ENCODE data around the gene SDK2. TPM values are rescaled to one million over a fixed set of nuclear protein-coding genes. Genes with fewer than 3 reads are reported as not detected.
A peak's percentile ranks its signal among the peaks of the same experiment; 100 is the strongest.

SDK2 gene
- total and polyA plus RNA-seq, 2 of the 8 experiments (the other 6 are each of a cell fraction or from before 2014, with no cell fraction given): 3.9 to 4.1 TPM

GRCh38 chr17:73415782-73416181 lies 228.5 kb downstream of the SDK2 start:
- ChIA-PET POLR2A (ENCODE audit: partially characterized antibody) (no interaction called here), CTCF (ENCODE audit: partially characterized antibody) (interaction anchor here (1.3 kb wide), 1 partner anchor 200 kb away, joined by 3 read pairs; no protein-coding TSS in a partner anchor)
- H2BK12ac ChIP-seq (ENCODE audit: low read depth, low read length): no peak overlapping the region
- no peak overlapping the region for H2BK15ac ChIP-seq (ENCODE audit: low read length)
- no peaks in the 10 kb centered on the region for H3K27me3 ChIP-seq (replicated peaks in 1 of 4; ENCODE audit: control insufficient read depth in 3 of 4, extremely low read depth in 1 of 4, insufficient read depth in 3 of 4, low read length in 3 of 4)
- no peak overlapping the region for H3K56ac ChIP-seq (replicated peaks; ENCODE audit: insufficient read length, low read depth, low read length)
- no peaks in the 10 kb centered on the region for H3K4me1 ChIP-seq (replicated peaks in 1 of 4; ENCODE audit: control insufficient read depth in 3 of 4, insufficient read depth in 4 of 4, low read length in 3 of 4)
- no peak overlapping the region; the same call in 1 of the 2 replicates for H2AK5ac ChIP-seq (ENCODE audit: low read depth, low read length)
- H3K23ac ChIP-seq (ENCODE audit: insufficient read length): no peak overlapping the region
- no peak overlapping the region for H4K5ac ChIP-seq (ENCODE audit: insufficient read length, low read depth, low read length)
- H4K8ac ChIP-seq (ENCODE audit: extremely low read depth, insufficient read depth, low read length): peak overlapping the region; percentile 68; the same call in 1 of the 2 replicates
- H3K79me1 ChIP-seq (ENCODE audit: low read depth, low read length): no peaks in the 10 kb centered on the region
- no peak overlapping the region for H4K91ac ChIP-seq (replicated peaks; ENCODE audit: insufficient read length, low read length)
- no peaks in the 10 kb centered on the region for H3K79me2 ChIP-seq (ENCODE audit: control insufficient read depth in 1 of 2, insufficient read depth in 2 of 2, low read length in 2 of 2)
- H3K4ac ChIP-seq (replicated peaks; ENCODE audit: insufficient read length, low read depth, low read length): no peak overlapping the region
- peaks cover 0 to 2% of the 10 kb centered on the region in 2 experiments for H4K20me1 ChIP-seq (replicated peaks in 1 of 2; ENCODE audit: control insufficient read depth in 1 of 2, insufficient read depth in 2 of 2, low read length in 2 of 2)
- no peak overlapping the region for H3K14ac ChIP-seq (ENCODE audit: insufficient read length)
- no peak overlapping the region for H3K4me3 ChIP-seq (ENCODE audit: extremely low read depth in 1 of 4, insufficient read depth in 2 of 4, low read depth in 3 of 4, low read length in 4 of 4)
- H3K27ac ChIP-seq (ENCODE audit: low read depth, low read length): no peak overlapping the region
- no peak overlapping the region for H2BK120ac ChIP-seq (replicated peaks; ENCODE audit: low read depth, low read length)
- no peak overlapping the region for H2AFZ ChIP-seq (ENCODE audit: low read length)
- H2BK5ac ChIP-seq (ENCODE audit: low read depth, low read length): no peak overlapping the region
- no peak overlapping the region for H3K4me2 ChIP-seq (ENCODE audit: insufficient read depth in 1 of 2, low read depth in 2 of 2, low read length in 2 of 2)
- FAIRE-seq: no peak
- H3K18ac ChIP-seq (ENCODE audit: extremely low read depth, low read length): no peak overlapping the region
- DNase-seq (ENCODE audit: low read depth in 1 of 2, low spot score in 2 of 2): no peak
- WGBS, 2 experiments (ENCODE audit: extremely low coverage in 1 of 2, insufficient coverage in 1 of 2, insufficient read length in 1 of 2, insufficient replicate concordance in 2 of 2, low coverage in 1 of 2, low lambda C conversion rate in 2 of 2, missing lambda C conversion rate in 1 of 2): 94% methylated on average over 15 of the region's 15 CpGs; no CpG with 5 or more reads in 1 of the 2 experiments
- H3K9me3 ChIP-seq (ENCODE audit: insufficient read depth in 2 of 2, low read depth in 1 of 2, low read length in 1 of 2): peaks cover 0 to 4% of the 10 kb centered on the region in 2 experiments; a peak in 2 of 4 replicates
- H3K9ac ChIP-seq (replicated peaks in 1 of 4; ENCODE audit: extremely low read depth in 1 of 4, low read depth in 3 of 4, low read length in 3 of 4): no peak overlapping the region
- no peak overlapping the region for H2BK20ac ChIP-seq (ENCODE audit: low read length)
- no peaks in the 10 kb centered on the region for H3K23me2 ChIP-seq (ENCODE audit: low read depth, low read length)
- peaks cover 0 to 8% (median 3%) of the 10 kb centered on the region in 4 experiments; a peak in 6 of 8 replicates for H3K36me3 ChIP-seq (ENCODE audit: control insufficient read depth in 2 of 4, insufficient read depth in 4 of 4, low read length in 3 of 4)
- TF ChIP-seq ZNF274 (IDR thresholded peaks at IDR 0.05; ENCODE audit: borderline replicate concordance, extremely low read depth, low read length): no peak
- TF ChIP-seq KDM5A (IDR thresholded peaks at IDR 0.05; ENCODE audit: low read length): no peak
- TF ChIP-seq TAF1 (IDR thresholded peaks at IDR 0.05; ENCODE audit: low read depth, low read length): no peak
- no peak for TF ChIP-seq HDAC2 (IDR thresholded peaks at IDR 0.05; ENCODE audit: borderline replicate concordance in 1 of 2, low read depth in 2 of 2, low read length in 2 of 2)
- no peak for TF ChIP-seq JUND (IDR thresholded peaks at IDR 0.05; ENCODE audit: low read length)
- no peak for TF ChIP-seq CTCF (IDR thresholded peaks at IDR 0.05; ENCODE audit: control extremely low read depth in 1 of 3, insufficient read depth in 1 of 3, low read depth in 1 of 3, low read length in 3 of 3)
